Stimulated activated CD8-positive, alpha-beta memory T cell treated with anti-CD3 and anti-CD28 coated beads, Interleukin-7, amount 100 ng/mL, for 4 hours (primary cell): ENCODE data around the gene MYO1G.
A peak's percentile ranks its signal among the peaks of the same experiment; 100 is the strongest.
"Not testable (repeated sequence)": the region's sequence is repeated elsewhere in the genome, so short reads cannot be mapped to it uniquely, and the experiment has no call there.

ENCODE experiments used
- DNase-seq, 2 donors: peaks; one replicate each; pipeline ENCODE4 v3.0.0-alpha.2; 2020; ENCODE audit warnings: low read depth in 2 of 2

MYO1G gene

DNA sequence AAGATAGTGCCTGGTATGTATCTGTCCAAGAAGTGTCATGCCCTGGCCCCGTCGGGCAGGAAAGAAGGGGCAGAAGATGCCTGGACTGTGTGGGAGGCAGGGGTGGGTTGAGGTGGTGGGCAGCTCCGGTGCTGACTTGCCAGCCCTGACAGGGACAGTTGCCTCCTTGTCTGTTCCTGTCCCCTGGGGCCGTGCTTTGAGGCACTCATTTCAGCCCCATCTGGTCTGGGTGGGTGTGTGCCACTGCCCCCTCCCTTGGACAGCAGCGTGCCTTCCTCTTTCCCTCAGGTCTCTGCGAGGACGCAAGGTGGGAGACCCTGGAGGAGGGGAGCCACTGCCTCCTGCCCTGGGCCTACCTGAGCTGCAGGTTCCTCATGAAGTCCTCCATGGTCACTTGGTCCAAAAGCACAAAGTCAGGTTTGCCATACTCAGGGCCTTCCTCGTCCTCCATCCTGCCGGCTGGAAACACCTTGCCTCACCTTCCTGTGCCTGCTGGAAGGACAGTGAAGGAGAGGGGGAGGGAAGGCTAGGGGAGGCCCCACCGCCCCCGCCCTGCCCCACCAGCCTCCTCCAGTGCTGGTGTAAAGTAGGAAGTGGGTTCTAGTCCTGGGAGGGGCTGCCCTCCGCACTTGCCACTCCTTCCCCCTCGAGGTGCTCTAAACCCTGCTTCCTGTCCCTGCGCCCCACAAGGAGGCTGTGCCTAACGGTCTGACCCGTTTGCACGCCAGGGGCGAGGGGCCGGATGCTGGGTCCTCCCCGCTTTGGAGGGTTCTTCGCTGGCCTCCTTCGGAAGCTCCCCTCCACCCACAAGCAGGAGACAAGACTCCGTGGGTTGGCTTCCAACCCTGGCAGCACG is at the start of gene MYO1G:
TSS of gene MYO1G (minus strand) at position 505 of the 856 bp plus-strand sequence. CDS start at position 451, 54 bp downstream.
- peak; percentile 75 to 82 for DNase-seq

- no peak for DNase-seq
These were observed 49.5 kb upstream of the MYO1G start for GRCh38 chr7:45028138-45028919.

DNA sequence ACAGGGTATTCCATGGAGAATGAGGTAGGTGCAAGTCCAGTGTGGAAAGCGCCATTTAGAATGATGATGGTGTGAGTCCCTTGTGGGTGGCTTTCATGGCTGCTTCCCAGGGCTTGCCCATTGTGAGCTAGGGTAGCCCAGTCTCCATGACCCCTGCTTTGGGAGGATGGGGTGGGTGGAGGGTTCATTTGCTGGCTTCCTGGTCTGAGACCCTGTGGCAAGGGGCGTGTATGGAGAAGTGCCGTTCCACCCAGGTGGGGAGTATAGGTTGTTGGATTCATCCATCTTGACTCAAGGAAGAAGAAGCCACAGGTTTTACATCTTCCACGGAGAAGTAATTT is 48.9 kb upstream of the MYO1G start:
- DNase-seq = no peak

GRCh38 chr7:45026984-45027773 is 48.4 kb upstream of the MYO1G start:
- peak in 1 of 2 donors; percentile 24 for DNase-seq

- DNase-seq = no peak
These were observed 47.2 kb upstream of the MYO1G start for GRCh38 chr7:45026013-45026412.

- DNase-seq = not testable (repeated sequence)
These were observed 46.7 kb upstream of the MYO1G start for GRCh38 chr7:45025473-45025872.

GRCh38 chr7:45024126-45024744 is 45.4 kb upstream of the MYO1G start:
- no peak for DNase-seq

- DNase-seq = no peak
These were observed 42.9 kb upstream of the MYO1G start for GRCh38 chr7:45021604-45022296.

- DNase-seq = no peak
These were observed 42.1 kb upstream of the MYO1G start for GRCh38 chr7:45020915-45021314.

- DNase-seq = no peak
These were observed 38.4 kb upstream of the MYO1G start for GRCh38 chr7:45017253-45017652.

GRCh38 chr7:45015313-45015712 is 36.5 kb upstream of the MYO1G start:
- DNase-seq = no peak

- no peak for DNase-seq
These were observed 34.7 kb upstream of the MYO1G start for GRCh38 chr7:45013465-45013967.

GRCh38 chr7:45007571-45008328 is 28.9 kb upstream of the MYO1G start:
- DNase-seq = no peak

GRCh38 chr7:45007106-45007505 is 28.3 kb upstream of the MYO1G start:
- DNase-seq = no peak

- no peak for DNase-seq
These were observed 25.0 kb upstream of the MYO1G start for GRCh38 chr7:45003789-45004188.

DNA sequence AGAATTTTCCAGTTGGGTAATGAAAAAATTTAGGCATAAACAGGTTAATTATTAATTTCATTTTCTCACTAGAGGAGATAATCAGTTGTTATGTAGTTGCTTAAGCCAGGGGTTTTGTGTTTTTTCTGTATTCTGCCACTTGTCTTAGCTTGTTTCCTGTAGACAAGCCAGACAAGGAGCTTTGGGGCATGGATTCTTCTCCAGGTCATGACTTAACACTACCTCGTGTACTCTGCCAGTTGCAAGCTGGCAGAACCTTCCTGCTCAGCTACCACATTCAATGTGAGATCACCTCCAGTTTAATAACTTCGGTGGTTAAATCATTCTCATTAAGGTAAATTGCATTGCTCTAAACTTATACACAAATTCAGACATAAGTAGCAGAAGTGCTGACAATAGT is 23.0 kb upstream of the MYO1G start:
- no peak for DNase-seq

- DNase-seq = peak; percentile 55 to 65
These were observed 22.4 kb upstream of the MYO1G start for GRCh38 chr7:45001138-45001694.

- no peak for DNase-seq
These were observed 21.5 kb upstream of the MYO1G start, which contains the start of gene CCM2 for GRCh38 chr7:45000093-45001032. CCM2 (plus strand) TSS chr7:45000201; CDS start chr7:45000334, 133 bp downstream.
